NCI-H1694 (cell line): ENCODE data around the gene ANKS1B.
"Not testable (repeated sequence)": the region's sequence is repeated elsewhere in the genome, so short reads cannot be mapped to it uniquely, and the experiment has no call there.

Experiments used
- DNase-seq: peaks from one replicate; lab custom pipeline; 2025; lab: John Stamatoyannopoulos, UW

The ANKS1B gene

DNA sequence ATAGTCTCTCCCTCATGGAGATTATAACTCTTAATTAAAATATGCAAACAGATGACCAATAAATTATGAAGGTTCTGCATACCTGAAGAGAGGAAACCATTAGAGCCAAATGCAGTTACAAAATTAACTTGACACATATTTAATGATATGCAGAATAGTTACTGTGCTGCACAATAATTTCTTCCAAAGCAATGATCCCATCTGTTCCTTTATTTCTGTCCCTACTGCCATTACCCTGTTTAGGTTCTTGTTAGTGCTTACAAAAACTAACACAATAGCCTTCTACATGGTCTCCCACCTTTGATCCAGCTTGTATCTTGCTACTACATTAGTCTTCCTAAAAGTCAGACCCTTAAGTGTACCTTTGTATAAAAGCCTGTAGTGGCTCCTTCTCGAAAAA, 928.5 kb downstream of the ANKS1B start:
- DNase-seq = no peak

- no peak for DNase-seq
These were observed 929.4 kb downstream of the ANKS1B start for GRCh38 chr12:99055299-99055698.

- no peak for DNase-seq
These were observed 930.1 kb downstream of the ANKS1B start for GRCh38 chr12:99054601-99055128.

- DNase-seq = no peak
These were observed 930.9 kb downstream of the ANKS1B start for GRCh38 chr12:99053616-99054362.

- DNase-seq = no peak
These were observed 935.0 kb downstream of the ANKS1B start for GRCh38 chr12:99049774-99050173.

DNA sequence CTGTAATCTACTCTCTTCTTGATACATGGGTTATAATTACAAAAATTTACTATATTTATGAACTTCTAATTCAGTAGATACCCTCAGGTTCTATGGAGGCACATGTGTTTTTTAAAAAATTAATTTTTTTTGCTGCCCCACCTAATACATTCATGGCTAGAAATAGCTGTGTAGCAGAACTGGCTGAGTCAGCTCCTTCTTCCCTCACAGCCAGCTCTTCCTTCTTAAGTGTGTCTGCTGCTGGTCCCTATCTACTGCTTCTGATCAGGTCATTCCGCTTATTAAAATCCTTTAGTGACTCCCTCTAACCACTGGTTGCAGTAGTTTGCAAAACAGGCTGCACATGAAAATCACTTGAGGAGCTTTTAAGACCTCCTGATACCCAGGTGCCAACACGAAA, 939.6 kb downstream of the ANKS1B start:
- no peak for DNase-seq

GRCh38 chr12:99043319-99043914, 941.3 kb downstream of the ANKS1B start:
- DNase-seq = peak; percentile 51

- DNase-seq = no peak
These were observed 942.5 kb downstream of the ANKS1B start for GRCh38 chr12:99042226-99042625.

DNA sequence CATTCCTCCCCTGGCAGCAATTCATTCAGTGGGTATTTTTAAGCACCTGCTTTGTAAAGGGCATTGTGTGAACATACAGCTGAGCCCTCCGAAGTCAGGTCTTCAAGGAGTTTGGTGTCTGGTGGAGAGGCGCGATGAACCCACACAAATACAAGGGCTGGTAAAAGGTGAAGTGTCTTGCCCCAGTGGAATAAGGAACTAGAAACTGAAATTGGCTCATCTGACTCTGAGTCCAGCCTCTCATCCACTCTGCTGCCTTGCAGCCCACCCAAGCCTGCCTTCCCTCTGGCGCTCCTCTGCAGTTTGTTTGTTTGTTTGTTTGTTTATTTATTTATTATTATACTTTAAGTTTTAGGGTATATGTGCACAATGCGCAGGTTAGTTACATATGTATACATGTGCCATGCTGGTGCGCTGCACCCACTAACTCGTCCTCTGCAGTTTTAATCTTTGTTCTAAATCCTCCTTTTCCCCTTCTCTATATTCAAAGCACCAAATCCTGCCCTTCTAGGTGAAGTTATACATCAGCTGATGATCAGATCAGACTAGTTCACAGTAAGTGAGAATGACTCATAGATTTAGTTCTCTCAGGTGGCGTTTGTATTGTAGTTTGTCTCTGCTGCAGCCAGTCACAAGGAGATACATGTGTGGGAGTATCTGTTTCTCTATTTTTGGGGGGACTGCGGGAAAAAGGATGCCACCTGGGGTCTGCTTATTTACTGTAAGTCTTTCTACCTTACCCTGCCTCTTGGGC, 945.2 kb downstream of the ANKS1B start:
- DNase-seq = no peak

GRCh38 chr12:99036566-99036965, 948.2 kb downstream of the ANKS1B start:
- DNase-seq = no peak

- no peak for DNase-seq
These were observed 948.9 kb downstream of the ANKS1B start for GRCh38 chr12:99035803-99036202.

DNA sequence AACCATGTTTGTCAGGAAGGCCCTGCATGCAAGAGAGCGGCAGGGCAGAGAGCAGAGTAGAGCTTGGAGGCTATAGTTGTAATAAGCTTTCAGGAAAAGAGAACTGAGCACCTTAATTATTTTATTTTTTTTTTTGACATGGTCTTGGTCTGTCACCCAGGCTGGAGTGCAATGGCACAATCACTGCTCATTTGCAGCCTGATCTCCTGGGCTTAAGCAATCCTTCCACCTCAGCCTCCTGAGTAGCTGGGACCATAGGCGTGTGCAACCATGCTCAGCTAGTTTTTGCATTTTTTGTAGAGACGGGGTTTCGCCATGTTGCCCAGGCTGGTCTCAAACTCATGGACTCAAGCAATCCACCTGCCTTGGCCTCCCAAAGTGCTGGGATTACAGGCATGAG, 950.5 kb downstream of the ANKS1B start:
- DNase-seq = not testable (repeated sequence)

GRCh38 chr12:99029511-99030271, 955.0 kb downstream of the ANKS1B start:
- DNase-seq = no peak

DNA sequence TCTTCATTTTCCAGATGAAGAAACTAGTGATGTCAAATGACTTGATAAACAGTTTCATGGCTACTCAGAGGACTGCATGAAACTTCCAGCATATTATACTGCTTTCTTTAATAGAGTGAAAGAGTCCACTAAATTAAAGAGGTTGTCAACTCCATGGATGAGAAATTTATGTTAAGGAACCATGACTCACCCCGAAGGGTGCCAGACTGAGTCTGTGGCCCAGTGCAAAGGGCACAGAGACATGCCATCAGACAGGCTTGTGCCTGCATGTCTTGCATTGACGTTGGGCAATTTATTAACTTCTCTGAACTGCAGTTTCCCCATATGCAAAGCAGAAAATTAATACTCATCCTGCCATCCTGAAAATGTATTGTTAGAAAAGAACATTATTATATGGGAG, 957.3 kb downstream of the ANKS1B start:
- DNase-seq = no peak

GRCh38 chr12:99027055-99027393, 957.7 kb downstream of the ANKS1B start:
- no peak for DNase-seq

DNA sequence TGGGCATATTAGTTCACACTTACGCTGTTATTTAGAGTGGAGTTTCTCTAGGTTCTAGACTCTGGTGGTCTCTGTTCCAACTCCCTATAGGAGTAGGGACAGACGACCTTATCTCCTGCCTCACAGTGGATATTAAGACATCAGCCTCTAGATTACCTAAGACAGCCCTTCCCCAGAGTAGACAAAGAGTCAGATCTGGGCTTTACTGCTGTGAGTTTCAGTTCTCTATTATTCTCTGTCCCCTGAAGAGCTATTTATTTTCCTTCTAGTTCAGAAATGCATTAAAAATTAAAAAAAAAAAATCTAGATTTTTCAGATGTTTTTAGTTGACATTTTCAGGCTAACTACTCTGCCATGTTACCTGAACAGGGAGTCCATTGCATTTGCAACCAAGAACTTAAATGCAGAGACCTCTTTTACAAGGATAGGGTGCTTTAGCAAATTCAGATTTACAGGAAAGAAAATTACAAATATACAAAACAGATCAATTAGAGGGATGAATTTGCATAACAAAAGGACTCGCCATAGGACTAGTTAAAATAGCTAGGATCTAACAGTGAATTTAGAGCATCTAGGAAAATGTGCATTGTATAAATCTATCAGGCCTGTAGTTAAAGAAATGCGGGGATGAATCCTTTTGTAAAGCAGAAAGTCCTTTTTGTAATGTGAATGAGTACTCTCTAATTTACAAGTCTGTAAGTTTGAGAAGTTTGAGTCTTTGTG, 958.2 kb downstream of the ANKS1B start:
- DNase-seq = no peak

DNA sequence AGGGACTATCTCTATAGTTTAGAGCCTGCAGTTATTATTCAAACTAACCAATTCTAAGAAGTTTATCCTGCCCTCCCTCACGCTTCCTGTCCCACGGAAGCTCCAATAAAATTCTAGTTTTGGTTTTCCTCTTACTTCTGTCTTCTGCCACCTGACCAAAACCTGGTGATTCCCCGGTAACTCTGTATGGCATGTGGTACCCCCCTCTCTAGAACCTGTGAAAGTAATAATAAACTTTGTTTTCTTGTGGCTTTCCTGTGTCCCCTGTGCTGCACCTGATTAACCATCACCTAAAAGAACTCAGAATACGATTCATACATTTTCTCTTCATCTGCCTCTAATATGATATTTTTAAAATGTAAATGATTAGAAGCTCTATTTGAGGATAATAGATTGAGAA, 959.9 kb downstream of the ANKS1B start:
- no peak for DNase-seq

- no peak for DNase-seq
These were observed 960.5 kb downstream of the ANKS1B start for GRCh38 chr12:99024191-99024590.

DNA sequence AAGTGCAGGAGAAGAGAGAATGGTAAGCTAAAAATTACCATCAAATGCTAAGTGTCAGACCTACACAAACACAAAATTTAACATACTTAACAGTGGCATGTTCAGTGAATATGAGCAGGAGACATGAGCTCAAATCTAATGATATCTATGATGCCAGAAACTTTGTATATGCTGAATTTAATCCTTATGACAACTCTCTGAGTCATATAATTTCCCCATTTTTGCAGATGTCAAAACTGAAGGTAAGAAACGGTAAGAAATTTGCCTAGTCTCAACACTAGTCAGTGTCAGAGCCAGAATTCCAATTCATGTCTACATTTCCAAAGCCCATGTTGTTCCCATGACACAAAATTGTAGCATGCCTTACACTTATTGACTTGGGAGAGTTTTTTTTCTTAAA, 963.9 kb downstream of the ANKS1B start:
- no peak for DNase-seq

DNA sequence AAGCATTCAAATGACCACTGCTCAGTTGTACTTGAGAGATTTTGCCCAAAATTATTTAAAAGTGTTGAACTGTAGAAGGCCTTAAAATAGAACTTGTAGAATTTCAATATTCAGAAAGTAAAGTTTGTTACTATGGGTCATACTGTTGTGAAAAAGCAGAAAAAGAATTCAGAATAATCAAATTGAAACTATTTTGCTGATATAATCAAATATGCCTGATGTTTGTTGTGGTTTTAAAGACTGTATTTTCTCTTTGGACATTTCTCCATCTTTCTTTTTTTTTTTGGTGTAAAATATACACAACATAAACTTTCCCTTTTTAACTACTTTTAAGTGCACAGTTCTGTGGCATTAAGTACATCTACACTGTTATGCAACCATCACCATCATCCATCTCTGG, 964.9 kb downstream of the ANKS1B start:
- no peak for DNase-seq

DNA sequence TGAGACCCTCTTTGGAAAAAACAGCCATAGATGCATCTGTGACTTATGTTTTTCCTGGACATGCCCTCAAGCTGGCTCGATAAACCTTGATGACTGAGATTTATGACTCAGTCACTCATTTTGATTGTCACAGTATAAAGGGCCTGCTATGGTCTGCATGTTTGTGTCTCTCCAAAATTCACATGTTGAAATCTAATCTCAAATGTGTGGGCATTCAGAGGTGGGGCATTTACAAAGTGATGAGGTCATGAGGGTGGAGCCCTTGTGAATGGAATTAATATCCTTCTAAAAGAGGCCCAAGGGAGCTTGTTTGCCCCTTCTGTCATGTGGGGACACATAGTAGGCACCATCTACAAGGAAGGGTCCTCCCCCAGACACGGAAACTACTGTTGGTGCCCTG, 966.8 kb downstream of the ANKS1B start:
- no peak for DNase-seq
